Measurements from ENCODE around the gene SSH2. TPM values are rescaled to one million over a fixed set of nuclear protein-coding genes. Genes with fewer than 3 reads are reported as not detected.

The SSH2 gene
- total and polyA plus RNA-seq, 2 of the 13 experiments (the other 11 are each of a cell fraction or from before 2014, with no cell fraction given), result 6.0 to 6.4 TPM

GRCh38 chr17:29761040-29761761 lies 168.8 kb downstream of the SSH2 start (continued):
- peak; percentile 85 for TF ChIP-seq UBTF (CRISPR knock-in tag; IDR thresholded peaks at IDR 0.05)
- TF ChIP-seq MAFF (IDR thresholded peaks at IDR 0.05; ENCODE audit: low read depth, low read length), result no peak
- 0 out of 2 replicates have a peak, but pooled peaks have one; percentile 63 for TF ChIP-seq ZNF280D (CRISPR knock-in tag; IDR thresholded peaks at IDR 0.05)
- peak; percentile 60 for TF ChIP-seq YY1 (IDR thresholded peaks at IDR 0.05; ENCODE audit: insufficient read depth, insufficient replicate concordance, low read depth, low read length)
- no peak for TF ChIP-seq SP1 (IDR thresholded peaks at IDR 0.05)
- TF ChIP-seq SP1 (CRISPR knock-in tag; IDR thresholded peaks at IDR 0.05), result peak; percentile 42; the same call in 1 of the 2 replicates
- no peak for TF ChIP-seq EP300 (IDR thresholded peaks at IDR 0.05; ENCODE audit: low read depth in 2 of 2, low read length in 2 of 2)
- 0 out of 2 replicates have a peak, but pooled peaks have one; percentile 48 for TF ChIP-seq EP300 (CRISPR knock-in tag; IDR thresholded peaks at IDR 0.05; ENCODE audit: borderline replicate concordance)
- TF ChIP-seq ZNF441 (CRISPR knock-in tag; IDR thresholded peaks at IDR 0.05; ENCODE audit: borderline replicate concordance), result peak; percentile 37; the same call in 1 of the 2 replicates
- TF ChIP-seq ZNF446 (CRISPR knock-in tag; IDR thresholded peaks at IDR 0.05), result 0 out of 2 replicates have a peak, but pooled peaks have one; percentile 66
- TF ChIP-seq ZBTB43 (CRISPR knock-in tag; conservative IDR thresholded peaks at IDR 0.05), result 0 out of 2 replicates have a peak, but pooled peaks have one; percentile 28
- peak; percentile 51; the same call in 1 of the 2 replicates for TF ChIP-seq EEA1 (CRISPR knock-in tag; IDR thresholded peaks at IDR 0.05; ENCODE audit: borderline replicate concordance)
- peak; percentile 71; the same call in 1 of the 2 replicates for TF ChIP-seq ZNF205 (CRISPR knock-in tag; IDR thresholded peaks at IDR 0.05)
- no peak for TF ChIP-seq PRPF4 (IDR thresholded peaks at IDR 0.05; ENCODE audit: low read depth, low read length, poor library complexity, severe bottlenecking)
- TF ChIP-seq ZFP90 (CRISPR knock-in tag; IDR thresholded peaks at IDR 0.05; ENCODE audit: borderline replicate concordance), result no peak; the same call in 1 of the 2 replicates
- no peak for TF ChIP-seq NONO (IDR thresholded peaks at IDR 0.05)
- TF ChIP-seq NONO (CRISPR knock-in tag; conservative IDR thresholded peaks at IDR 0.05), result peak; percentile 65; the same call in 1 of the 2 replicates
- no peak for TF ChIP-seq MBD4 (IDR thresholded peaks at IDR 0.05; ENCODE audit: borderline replicate concordance, low read length)
- TF ChIP-seq BORCS8-MEF2B (CRISPR knock-in tag; IDR thresholded peaks at IDR 0.05), result peak; percentile 85
- peak; percentile 84 for TF ChIP-seq RBFOX2 (IDR thresholded peaks at IDR 0.05; ENCODE audit: low read depth, low read length)
- TF ChIP-seq SMAD3 (CRISPR knock-in tag; IDR thresholded peaks at IDR 0.05), result no peak
- no peak for TF ChIP-seq ZFAT (CRISPR knock-in tag; conservative IDR thresholded peaks at IDR 0.05)
- no peak for TF ChIP-seq XBP1 (CRISPR knock-in tag; IDR thresholded peaks at IDR 0.05)

Measured in HepG2 (cell line).